ENCODE data around the gene IL22RA2. TPM values are rescaled to one million over a fixed set of nuclear protein-coding genes. Genes with fewer than 3 reads are reported as not detected.
"Not testable (repeated sequence)": the region's sequence is repeated elsewhere in the genome, so short reads cannot be mapped to it uniquely, and the experiment has no call there.

IL22RA2 gene
- polyA plus RNA-seq, 4 donors = not detected

- no peak for DNase-seq (ENCODE audit: low read depth in 4 of 4, low spot score in 3 of 4)
These were observed 39.0 kb downstream of the IL22RA2 start for GRCh38 chr6:137134483-137134882.

DNA sequence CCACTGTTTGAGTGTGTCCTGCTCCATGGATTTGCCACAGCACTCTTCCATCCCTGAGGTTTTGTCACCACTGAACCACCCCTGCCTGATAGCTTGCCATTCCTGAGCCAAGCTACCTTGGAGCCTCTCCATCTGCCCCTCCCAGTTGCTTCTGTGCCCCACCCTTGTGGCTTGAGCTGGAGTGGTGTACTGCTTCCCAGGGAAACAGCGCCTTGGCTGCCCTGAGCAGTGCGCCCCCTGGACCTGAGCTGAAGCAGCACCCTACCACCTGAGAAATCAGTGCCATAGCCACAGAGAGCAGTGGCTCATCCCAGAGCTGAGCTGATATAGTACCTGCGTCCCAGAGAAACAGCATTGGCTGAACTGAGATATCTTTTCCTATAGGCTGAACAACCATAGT lies 40.3 kb downstream of the IL22RA2 start:
- no peak for DNase-seq (ENCODE audit: low read depth in 4 of 4, low spot score in 3 of 4)

DNA sequence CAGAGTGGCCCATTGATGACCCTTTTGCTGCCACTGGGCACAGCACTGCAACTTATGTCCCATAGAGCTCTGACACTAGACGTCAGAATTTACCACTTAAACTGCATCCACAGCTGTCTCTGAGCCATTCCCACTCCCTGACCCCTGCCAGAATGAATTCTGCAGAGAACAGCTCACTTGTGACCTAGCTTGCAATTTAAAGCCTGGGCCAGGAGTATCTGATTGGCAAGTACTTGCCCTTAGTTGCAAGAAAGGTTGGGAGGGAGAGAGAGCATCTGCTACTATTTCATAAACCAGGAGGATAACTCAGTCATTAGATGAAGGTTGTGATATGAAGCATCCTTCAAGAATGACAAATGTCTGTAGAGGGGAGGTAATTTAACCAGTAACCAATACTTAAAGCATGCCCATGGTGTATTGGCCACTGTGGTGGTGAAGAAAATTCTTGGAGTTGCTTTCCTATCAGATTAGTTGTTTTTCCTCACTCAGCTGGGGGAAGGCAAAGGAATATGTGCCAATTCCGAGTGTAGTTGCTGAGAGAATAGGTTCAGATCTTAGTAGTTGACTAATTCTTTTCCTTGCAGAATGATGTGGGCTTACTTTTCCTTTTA lies 46.5 kb downstream of the IL22RA2 start:
- no peak for DNase-seq (ENCODE audit: low read depth in 4 of 4, low spot score in 3 of 4)

GRCh38 chr6:137123078-137123477 lies 50.4 kb downstream of the IL22RA2 start:
- DNase-seq (ENCODE audit: low read depth in 4 of 4, low spot score in 3 of 4) = no peak

DNA sequence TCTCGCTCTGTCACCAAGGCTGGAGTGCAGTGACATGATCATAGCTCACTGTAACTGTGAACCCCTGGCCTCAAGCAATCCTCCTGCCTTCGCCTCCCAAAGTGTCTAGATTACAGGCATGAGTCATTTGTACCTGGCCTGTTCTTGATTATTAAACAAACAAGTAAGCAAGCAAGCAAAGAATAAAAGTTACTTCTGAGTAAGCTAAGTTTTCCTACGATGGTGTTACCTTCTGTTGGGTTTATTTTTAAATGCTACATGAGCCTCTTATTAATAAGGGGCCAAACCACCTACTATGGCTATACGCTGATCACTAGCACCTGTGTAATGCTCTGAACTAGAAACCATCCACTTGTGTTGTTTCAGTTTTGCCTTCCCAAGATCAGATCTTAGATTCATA lies 50.8 kb downstream of the IL22RA2 start:
- DNase-seq (ENCODE audit: low read depth in 4 of 4, low spot score in 3 of 4) = no peak

DNA sequence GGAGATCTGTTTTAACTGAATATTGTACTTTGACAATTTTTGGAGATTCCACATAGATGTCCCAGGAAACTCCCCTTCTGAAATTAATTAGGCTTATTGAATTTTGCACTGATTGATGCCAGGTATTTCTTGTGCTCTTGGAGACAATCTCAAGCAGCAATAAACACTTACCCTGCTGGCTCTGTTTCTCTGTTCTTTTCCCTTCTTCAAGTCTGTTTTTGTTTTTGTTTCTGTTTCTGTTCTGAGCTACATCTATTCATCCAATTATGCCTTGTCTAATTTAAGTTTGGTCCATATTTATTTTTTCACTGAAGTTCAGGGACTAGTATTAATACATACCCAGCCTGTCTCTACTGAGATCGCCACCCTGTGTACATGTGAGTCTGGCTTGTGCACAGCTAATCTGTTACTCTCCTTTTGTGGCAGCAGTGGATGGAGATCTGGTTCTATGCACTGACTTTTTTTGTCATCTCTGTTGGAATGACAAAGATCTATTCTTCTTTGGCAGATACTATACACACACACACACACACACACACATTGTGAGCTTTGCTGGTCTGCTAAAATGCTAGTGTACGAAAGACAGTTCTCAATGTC lies 51.9 kb downstream of the IL22RA2 start:
- no peak for DNase-seq (ENCODE audit: low read depth in 4 of 4, low spot score in 3 of 4)

GRCh38 chr6:137120748-137121147 lies 52.7 kb downstream of the IL22RA2 start:
- DNase-seq (ENCODE audit: low read depth in 4 of 4, low spot score in 3 of 4) = no peak

DNA sequence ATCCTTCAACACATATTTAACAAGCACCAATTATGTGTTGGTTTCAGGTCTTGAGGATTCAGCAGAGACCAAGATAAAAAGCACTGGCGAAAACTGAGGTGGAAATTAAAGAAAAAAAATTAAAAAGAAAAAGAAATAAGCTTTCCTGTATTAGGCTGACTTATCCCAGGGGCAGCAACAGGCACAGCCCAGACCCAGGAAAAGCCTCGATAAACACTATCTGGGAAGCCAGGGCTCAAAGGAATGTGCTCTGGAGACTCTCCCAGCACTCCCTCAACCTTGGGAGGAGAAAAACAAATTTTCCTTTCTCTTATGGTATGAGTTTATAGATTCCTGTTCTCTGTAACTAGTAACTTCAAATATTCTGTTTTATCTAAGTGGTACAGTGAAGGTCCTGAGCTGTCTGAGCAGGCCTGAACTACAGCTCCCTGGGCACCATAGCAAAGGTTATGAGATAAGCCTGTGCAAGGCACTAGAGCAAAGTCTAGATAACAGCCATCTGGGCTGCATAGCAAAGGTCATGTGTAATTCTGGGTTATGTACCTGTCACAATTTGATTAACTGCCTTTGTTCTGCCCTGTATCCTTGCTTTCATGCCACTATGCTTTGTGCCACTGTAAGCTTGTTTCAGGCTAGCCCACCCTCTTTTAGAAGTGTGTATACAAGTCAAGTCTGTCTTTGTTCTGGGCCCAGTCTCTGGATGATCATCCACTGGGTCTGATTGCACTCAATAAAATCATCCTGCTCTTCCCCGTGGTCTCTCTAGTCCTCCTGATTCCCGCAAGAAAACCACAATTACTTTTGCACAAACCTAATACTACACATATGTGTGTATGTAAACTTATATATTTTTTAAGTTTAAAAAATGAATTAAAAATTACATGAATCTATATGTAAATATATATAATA lies 54.0 kb downstream of the IL22RA2 start:
- no peak for DNase-seq (ENCODE audit: low read depth in 4 of 4, low spot score in 3 of 4)

- DNase-seq (ENCODE audit: low read depth in 4 of 4, low spot score in 3 of 4) = no peak
These were observed 55.9 kb downstream of the IL22RA2 start for GRCh38 chr6:137117581-137117980.

GRCh38 chr6:137116807-137117206 lies 56.6 kb downstream of the IL22RA2 start:
- no peak for DNase-seq (ENCODE audit: low read depth in 4 of 4, low spot score in 3 of 4)

- no peak for DNase-seq (ENCODE audit: low read depth in 4 of 4, low spot score in 3 of 4)
These were observed 57.8 kb downstream of the IL22RA2 start for GRCh38 chr6:137115658-137116057.

- DNase-seq (ENCODE audit: low read depth in 4 of 4, low spot score in 3 of 4) = no peak
These were observed 61.4 kb downstream of the IL22RA2 start for GRCh38 chr6:137112067-137112355.

DNA sequence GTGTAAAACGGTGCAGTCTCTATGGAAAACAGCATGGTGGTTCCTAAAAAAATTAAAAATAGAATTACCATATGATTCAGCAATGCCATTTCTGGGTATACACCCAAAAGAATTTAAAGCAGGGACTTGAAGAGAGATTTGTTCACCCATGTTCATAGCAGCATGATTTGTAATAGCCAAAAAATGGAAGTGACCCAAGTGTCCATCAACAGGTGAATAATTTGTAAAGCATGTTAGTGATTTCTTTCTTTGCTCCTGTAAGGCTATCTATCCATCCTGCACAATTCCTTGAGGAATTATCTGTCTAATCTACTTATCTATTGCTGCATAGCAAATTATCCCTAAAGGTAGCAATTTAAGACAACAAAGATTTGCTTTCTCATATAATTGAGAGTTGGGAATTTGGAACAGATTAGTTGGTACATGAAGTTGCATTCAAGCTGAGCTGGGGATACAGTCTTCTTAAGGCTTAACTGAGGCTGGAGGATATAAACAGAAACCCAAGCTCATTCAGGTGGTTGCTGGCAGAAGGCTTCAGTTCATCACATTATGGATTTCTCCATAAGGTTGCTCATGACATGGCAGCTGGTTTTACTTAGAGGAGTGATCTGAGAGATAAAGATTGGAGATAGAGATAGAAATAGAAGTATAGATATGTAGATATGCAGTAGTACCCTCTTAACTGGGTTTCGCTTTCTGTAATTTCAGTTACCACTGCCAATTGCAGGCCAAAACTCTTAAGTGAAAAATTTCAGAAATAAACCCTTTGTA lies 62.0 kb downstream of the IL22RA2 start:
- DNase-seq (ENCODE audit: low read depth in 4 of 4, low spot score in 3 of 4) = no peak

DNA sequence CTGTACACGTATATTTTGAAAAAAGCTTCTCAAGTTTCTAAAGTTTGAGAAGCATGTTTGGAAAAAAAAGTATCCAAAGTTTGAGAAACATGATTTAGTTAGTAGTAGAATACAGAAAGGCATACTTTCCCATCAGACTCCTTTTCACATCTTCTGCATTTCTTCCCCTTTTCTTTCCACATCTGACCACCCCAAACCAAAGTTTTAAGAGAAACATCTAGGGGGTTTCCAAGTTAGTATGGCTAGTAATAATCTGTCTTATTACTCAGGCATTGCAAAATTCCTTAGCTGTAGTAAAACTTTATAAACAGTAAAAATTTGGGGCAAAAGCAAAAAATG lies 65.7 kb downstream of the IL22RA2 start:
- DNase-seq (ENCODE audit: low read depth in 4 of 4, low spot score in 3 of 4) = no peak

DNA sequence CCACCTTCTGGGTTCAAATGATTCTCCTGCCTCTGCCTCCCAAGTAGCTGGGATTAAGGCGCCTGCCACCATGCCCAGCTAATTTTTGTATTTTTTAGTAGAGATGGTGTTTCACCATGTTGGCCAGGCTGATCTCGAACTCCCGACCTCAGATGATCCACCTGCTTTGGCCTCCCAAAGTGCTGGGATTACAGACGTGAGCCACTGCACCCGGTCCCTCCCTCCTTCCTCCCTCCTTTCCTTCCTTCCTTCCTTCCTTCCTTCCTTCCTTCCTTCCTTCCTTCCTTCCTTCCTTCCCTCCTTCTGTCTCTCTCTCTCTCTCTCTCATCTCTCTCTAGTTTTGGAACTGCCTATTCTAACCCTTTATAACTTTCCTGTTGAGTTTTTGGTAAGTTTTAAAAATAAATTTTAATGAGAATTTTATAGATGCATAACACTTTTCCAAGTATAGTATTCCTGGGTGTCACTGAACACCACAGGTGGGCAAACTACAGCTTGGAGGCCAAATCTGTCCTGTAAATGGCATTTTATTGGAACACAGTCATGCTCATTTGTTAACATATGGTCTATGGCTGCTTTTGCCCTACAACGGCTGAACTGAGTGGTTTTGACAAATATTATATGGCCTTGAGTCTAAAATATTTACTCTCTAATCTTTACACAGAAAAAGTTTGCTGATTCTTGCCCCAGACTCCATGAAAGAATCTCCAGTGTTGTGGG lies 66.2 kb downstream of the IL22RA2 start:
- not testable (repeated sequence) for DNase-seq (ENCODE audit: low read depth in 4 of 4, low spot score in 3 of 4)

GRCh38 chr6:137106183-137106582 lies 67.3 kb downstream of the IL22RA2 start:
- no peak for DNase-seq (ENCODE audit: low read depth in 4 of 4, low spot score in 3 of 4)

GRCh38 chr6:137105375-137105774 lies 68.1 kb downstream of the IL22RA2 start:
- DNase-seq (ENCODE audit: low read depth in 4 of 4, low spot score in 3 of 4) = no peak

GRCh38 chr6:137104926-137105325 lies 68.5 kb downstream of the IL22RA2 start:
- DNase-seq (ENCODE audit: low read depth in 4 of 4, low spot score in 3 of 4) = no peak

DNA sequence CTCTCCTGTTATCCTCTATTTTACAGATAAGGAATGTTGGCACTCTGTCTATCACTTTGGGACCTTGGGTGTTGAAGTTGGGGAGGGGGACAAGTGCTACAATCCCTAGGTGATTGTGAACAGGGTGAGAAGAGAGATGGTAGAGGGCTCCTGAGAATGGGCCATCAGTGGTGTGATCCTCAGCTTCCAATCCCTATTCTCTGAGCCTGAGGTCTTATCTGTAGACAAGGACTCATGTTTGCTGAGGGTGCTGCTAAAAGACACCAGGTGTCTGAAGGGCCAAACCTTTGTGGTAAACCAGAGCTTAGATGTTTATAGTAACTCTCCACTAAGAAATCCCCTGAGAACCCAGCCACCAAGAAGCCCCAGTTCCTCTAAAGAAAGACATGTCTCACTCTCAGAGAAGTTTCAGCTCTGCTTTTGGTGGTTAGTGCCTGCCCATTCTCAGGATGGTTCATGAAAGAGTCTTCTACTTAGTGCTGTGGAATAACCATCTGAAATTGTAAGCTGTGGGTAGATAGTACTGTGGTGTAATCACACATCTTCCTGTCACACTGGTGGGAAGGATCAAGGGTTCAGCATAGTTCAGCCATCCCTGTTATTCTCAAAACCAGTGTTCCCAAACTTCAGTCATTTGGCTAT lies 70.5 kb downstream of the IL22RA2 start:
- DNase-seq (ENCODE audit: low read depth in 4 of 4, low spot score in 3 of 4) = no peak
